GM13976 (cell line): ENCODE results near the gene RRP1B.
A peak's percentile ranks its signal among the peaks of the same experiment; 100 is the strongest.

Source experiments
- DNase-seq: peaks from one replicate; pipeline ENCODE4 v3.0.0; 2012; ENCODE audit warnings: low spot score
- in situ Hi-C: fragments of 300-500 bp; cut with MboI; formaldehyde crosslinking; loops from one replicate; pipeline ENCODE4 v1.12.0; 2022; ENCODE audit warnings: low sequenced_read_pairs, mixed read lengths, inconsistent platforms; ENCODE audit not compliant: unreplicated experiment
- TF ChIP-seq, protein P1 (sequence below): IDR thresholded peaks from 2 replicates; pipeline ENCODE4 v1.5.1; 2012; ENCODE audit warnings: borderline replicate concordance, mild to moderate bottlenecking; ENCODE audit not compliant: insufficient read depth; ENCODE audit errors: extremely low read depth, missing control alignments, control extremely low read depth

RRP1B gene

DNA sequence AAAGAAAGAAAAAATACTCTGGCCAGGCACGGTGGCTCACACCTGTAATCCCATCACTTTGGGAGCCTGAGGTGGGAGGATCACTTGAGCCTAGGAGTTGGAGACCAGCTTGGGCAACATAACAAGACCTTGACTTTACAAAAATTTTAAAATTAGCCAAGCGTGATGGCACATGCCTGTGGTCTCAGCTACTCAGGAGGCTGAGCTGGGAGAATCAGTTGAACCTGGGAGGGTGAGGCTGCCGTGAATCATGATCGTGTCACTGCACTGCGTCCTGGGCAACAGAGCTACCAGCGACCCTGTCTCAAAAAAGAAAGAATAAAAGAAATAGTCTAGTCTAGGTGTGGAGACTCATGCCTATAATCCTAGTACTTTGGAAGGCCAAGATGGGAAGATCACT lies 22.3 kb downstream of the RRP1B start:
- in situ Hi-C loops = no loop called here

DNA sequence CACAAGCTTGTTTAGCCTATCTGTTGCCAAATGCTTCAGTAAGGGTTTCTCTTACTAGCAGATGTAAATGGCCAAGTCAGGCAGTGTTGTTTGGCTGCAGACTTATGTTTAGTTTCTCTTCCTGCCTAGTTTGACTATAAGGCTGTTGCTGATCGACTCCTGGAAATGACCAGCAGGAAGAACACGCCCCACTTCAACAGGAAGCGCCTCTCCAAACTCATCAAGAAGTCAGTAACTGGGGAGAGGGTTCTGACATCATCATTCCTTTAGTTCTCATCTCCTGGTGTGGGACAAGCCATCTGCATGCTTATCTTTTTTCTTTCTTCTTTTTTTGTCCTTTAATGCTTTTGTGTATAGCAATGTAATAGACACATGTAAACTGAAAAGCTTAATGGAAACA lies 25.1 kb downstream of the RRP1B start:
- TF ChIP-seq, protein P1, sequence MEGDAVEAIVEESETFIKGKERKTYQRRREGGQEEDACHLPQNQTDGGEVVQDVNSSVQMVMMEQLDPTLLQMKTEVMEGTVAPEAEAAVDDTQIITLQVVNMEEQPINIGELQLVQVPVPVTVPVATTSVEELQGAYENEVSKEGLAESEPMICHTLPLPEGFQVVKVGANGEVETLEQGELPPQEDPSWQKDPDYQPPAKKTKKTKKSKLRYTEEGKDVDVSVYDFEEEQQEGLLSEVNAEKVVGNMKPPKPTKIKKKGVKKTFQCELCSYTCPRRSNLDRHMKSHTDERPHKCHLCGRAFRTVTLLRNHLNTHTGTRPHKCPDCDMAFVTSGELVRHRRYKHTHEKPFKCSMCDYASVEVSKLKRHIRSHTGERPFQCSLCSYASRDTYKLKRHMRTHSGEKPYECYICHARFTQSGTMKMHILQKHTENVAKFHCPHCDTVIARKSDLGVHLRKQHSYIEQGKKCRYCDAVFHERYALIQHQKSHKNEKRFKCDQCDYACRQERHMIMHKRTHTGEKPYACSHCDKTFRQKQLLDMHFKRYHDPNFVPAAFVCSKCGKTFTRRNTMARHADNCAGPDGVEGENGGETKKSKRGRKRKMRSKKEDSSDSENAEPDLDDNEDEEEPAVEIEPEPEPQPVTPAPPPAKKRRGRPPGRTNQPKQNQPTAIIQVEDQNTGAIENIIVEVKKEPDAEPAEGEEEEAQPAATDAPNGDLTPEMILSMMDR = no peak
- no peak for DNase-seq
- in situ Hi-C loops = no loop called here

More for the DNA sequence above, 22.3 kb downstream of the RRP1B start:
- DNase-seq = no peak
- TF ChIP-seq, protein P1 = no peak

DNA sequence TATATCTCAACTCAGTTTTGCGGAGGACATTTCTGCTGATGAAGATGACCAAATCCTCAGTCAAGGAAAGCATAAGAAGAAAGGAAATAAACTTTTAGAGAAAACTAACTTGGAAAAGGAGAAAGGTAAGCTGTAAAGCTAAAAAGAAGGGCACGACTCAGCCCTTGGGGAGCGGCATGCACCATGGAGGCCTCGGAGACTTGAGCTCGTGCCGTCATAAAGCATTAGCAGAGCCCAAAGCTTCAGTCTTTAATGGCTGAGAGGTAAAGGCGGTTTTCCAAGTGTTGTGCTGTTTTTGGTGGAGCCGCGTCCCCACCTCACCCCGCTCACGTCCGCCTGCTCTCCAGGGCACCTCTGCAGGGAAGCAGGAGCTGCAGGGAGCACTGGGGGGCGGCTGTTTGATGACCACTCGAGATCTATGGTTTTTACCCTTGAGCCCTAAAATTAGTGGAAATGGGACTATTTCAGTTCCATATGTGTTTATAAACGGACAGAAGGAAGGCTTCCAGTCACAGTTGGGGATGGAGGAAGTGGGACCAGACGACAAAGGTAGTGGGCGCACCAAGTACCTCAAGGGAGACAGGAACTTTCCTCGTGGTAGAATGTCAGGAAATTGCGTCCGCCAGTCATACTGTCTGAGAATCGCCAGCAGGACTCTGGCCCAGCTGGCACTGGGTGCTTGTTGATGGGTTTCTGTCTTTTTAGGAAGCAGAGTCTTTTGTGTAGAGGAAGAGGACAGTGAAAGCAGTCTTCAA lies 27.6 kb downstream of the RRP1B start:
- TF ChIP-seq, protein P1 = no peak
- in situ Hi-C loops = no loop called here
- DNase-seq = peak; percentile 15

DNA sequence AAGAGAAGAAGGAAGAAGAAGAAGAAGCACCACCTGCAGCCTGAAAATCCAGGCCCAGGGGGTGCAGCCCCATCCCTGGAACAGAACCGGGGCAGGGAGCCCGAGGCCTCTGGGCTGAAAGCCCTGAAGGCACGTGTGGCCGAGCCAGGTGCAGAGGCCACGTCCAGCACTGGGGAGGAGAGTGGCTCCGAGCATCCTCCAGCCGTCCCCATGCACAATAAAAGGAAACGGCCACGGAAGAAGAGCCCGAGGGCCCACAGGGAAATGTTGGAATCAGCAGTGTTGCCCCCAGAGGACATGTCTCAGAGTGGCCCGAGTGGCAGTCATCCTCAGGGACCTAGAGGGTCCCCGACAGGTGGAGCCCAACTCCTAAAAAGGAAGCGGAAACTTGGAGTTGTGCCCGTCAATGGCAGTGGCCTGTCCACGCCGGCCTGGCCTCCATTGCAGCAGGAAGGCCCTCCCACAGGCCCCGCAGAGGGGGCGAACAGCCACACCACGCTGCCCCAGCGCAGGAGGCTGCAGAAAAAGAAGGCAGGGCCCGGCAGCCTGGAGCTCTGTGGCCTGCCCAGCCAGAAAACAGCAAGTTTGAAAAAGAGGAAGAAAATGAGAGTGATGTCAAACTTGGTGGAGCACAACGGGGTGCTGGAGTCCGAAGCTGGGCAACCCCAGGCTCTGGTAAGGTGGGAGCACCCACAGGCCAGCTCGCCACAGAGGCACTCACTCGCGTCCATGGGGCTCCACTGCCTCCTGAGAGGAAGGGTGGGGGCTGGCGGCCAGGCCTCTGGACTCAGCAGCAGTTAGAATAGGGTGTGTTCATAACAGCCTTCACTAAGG lies 28.4 kb downstream of the RRP1B start:
- in situ Hi-C loops = no loop called here
- TF ChIP-seq, protein P1 = no peak
- no peak for DNase-seq

DNA sequence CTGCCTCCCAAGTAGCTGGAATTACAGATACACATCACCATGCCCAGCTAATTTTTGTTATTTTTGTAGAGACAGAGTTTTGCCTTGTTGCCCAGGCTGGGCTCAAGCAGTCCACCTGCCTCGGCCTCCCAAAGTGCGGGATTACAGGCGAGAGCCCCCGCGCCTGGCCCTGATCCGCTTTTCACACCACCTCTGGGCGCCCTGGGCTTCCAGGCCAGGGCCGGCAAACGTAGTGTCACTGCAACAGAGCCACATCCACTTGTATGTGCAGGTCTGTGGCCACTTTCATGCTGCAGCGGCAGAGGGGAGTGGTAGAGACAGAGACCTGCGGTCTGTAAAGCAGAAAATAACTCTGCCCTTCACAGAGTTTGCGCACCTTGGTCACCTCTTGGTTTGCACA lies 29.5 kb downstream of the RRP1B start:
- in situ Hi-C loops = no loop called here
- TF ChIP-seq, protein P1 = no peak
- no peak for DNase-seq

DNA sequence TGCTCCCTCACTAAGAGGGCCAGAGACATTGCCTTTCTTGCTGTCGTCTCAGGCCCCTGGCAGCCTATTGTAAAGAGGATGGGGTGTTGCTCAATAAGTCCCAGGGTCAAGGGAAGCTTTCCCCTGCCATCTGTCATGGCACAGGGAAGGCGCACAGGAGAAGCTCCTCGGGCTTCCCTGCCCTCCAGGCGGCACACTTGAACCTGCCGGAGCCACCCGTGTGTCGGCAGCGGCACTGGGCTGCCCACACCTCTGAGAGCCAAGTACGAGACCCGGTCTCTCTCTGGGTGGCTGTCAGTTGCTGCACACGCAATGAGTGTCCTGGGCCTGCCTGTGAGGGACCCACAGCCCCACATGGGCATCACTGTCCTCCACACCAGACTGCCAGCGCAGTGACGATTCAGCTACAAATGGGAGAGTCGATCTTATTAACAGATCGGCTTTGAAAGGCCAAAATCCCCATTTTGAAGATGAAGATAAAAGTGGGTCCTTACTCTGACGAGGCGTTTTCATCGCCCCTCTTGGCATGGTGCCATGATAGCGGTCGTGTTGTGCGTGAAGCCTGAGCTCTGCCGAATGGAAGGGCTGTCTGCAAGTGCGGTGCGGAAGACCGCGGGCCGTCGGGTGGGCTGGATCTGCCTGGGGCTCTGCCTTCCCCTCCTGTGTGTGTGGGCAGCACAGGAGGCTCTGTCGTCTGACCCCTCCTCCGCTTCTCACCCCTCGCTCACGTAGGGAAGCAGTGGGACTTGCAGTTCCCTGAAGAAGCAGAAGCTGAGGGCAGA lies 30.4 kb downstream of the RRP1B start:
- DNase-seq = no peak
- in situ Hi-C loops = no loop called here
- TF ChIP-seq, protein P1 = no peak
